Measurements from ENCODE around the gene LGI4.

LGI4 gene

GRCh38 chr19:35122687-35123551, 11.9 kb downstream of the LGI4 start:
- DNase-seq: no peak

- DNase-seq: no peak
Observed at GRCh38 chr19:35120898-35121297, 14.0 kb downstream of the LGI4 start.

GRCh38 chr19:35120492-35120891, 14.4 kb downstream of the LGI4 start:
- no peak for DNase-seq

DNA sequence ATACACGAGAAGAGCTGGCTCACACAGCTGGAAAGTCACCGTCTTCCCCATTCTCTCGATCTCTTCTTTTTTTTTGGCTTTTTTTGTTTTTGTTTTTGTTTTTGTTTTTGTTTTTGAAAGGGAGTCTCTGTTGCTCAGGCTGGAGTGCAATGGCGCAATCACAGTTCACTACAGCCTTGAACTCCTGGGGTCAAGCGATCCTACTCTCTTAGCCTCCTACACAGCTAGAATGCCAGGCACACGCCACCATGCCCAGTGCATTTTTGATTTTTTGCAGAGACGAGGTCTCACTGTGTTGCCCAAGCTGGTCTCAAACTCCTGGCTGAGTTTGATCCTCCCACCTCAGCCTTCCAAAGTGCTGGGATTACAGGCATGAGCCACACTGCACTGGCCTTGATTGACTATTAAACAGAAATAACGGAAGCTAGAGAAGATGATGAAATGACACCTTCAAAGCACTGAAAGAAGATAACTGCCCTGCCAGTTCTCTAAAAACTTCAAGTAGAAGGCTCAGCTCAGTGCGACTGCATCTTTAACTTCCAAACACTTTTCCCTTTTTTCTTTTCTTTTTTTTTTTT, 15.2 kb downstream of the LGI4 start:
- DNase-seq: no peak

- no peak for DNase-seq
Observed at GRCh38 chr19:35119091-35119490, 15.8 kb downstream of the LGI4 start.

GRCh38 chr19:35118268-35119020, 16.4 kb downstream of the LGI4 start:
- DNase-seq: no peak

- DNase-seq: no peak
Observed at GRCh38 chr19:35117799-35118198, 17.1 kb downstream of the LGI4 start.

DNA sequence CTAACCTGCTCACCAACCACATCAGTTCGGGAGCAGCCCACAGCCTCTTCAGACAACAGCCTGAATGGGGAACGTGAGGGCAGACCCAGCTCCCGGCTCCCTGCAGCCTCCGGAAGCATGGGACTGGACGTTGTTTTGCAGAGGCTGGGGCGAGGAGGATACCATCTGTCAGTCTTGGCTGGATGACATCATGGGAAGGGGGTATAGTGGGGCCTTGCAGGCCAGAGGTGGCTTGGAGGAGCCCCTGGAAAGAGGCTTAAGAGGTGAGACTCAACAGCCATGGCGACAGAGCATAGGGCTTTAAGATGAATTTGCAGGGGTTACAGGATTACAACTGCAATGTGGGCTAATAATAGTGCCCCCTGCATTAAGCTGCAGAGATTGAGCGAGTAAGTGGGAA, 17.7 kb downstream of the LGI4 start:
- DNase-seq: no peak

DNA sequence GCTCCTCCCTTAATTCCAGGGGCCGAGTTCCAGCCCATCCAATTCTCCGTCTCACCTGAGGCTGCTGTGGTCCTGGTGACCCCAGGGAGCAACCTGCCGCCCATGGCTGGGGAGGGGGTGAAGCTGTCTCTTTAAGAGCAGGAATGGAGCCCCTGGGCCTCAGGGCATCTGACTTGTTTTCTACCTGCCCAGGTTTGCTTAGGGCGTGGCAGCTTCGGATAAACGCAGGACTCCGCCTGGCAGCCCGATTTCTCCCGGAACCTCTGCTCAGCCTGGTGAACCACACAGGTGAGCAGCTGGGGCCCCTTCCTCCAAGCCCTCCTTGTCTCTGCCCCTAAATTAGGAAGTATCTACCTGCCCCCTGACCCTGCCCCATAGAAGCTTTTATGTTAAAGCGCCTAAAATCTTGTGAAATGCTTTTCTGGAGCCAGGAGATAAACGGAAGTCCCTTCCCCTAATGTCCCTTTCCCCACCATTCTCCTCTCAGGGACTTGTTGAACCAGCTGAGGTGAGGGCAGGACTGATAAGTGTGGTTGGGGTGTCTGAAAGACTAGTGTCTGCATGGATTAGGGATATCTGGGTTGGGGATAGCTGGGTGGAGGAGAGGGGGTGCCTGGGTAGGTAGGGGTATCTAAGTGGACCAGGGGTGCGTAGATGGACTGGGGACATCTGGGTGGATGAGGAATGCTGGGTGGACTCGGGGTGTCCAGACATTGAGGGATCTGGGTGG, 18.6 kb downstream of the LGI4 start:
- DNase-seq: no peak

DNA sequence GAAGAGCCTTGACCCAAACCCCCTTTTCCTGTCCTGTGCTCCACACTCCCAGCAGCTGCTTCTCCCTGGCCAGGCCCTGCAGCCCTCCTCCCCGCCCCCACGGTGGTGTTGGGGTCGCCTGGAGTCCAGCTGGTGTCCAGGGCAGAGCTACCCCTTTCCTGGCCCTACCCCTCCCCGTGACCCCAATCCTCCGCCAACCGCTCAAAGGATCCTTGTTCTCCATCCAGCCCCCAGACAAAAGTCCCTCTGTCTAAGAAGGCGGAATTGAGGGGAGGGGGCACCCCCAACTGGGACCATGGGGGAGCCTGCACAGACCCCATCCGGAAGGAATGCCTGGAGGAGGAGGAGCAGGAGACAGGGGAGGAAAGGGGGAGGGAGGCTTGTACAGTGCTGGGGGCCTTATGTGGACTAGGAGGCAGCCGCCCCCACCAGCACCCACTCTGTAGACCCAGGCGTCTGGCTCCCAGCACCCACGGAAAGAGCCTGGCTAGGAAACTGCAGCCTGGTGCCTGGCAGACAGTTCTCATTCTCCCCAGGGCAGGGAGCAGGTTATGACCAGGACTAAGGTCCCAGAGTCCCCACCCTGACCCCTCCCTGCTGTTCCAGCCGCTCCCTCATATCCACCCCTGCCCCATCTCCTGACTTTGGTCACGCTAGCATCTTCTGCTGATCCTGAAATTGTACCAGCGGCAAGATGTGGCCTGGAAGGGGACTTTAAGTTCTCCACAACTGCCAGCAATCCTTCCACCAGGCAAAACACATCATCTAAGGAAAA, 19.5 kb downstream of the LGI4 start, which contains the start of gene FXYD3:
FXYD3 (plus strand) TSS at position 647 of the 775 bp plus-strand sequence. CDS start 3,554 bp downstream, outside the sequence.
- no peak for DNase-seq

DNA sequence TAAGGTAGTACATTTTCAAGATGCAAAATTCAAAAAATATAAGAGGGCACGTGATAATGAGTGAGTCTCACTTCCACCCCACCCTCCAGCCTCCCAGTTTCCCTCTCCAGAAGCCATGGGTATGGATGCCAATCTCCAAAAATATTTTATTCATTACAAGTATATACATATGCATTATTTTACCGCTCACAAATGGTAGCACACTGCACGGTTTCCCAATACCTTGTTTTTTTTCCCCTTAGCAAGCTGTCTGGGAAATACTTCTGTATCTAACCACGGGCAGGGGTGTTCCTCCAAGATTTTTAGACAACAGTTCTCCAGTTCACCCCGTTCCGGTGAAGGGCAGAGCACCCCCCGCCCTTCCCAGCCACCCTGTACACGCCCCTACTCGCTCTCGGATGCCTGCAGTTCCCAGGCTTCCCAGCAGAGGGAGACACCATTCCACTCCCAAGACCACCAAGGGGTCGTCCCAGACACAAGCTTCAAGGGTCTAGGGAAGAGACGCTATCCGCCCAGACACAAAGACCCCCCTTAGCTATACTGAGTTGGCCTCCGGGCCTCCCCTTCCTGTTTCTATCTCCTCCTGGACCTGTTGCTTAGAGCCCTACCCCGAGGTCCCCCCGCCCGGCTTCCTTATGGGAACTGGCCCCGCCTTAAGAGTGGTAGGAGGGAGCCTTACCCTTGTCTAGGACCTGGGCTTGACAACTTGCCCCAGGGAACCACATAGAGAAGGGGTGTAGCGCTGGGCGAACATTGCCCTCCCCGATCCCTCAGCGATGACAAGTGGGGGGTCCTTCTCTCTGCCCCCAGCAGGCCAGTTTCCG, 20.3 kb downstream of the LGI4 start:
- peak; percentile 73 for DNase-seq

DNA sequence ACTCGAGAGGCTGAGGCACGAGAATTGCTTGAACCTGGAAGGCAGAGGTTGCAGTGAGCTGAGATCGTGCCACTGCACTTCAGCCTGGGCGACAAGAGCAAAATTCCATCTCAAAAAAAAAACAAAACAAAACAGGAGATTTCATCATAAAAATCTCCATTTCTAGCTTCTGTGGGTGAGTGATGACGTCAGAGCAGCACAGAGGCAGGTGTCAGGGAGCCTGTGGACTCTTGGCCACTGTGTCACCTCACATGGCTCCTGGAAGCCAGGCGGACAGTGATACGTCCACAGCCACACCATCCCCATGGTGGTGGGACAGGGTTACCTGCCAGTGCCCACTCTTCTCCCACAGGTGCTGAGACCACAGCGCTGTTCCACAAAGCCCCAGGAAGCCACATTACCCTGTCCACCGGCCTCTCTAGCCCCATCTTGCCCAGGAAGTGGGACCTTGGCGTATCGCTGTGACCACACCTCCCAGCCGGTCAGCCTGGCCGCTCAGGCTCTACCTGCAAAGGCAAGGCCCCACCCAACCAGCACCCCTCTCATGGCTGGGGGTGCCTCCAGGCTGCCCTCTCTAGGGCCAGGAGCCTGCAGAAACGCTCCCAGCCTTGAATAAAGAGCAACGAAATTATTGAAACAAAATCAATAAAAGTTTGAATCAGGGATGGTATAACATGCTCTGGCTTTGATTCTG, 21.7 kb downstream of the LGI4 start:
- no peak for DNase-seq

DNA sequence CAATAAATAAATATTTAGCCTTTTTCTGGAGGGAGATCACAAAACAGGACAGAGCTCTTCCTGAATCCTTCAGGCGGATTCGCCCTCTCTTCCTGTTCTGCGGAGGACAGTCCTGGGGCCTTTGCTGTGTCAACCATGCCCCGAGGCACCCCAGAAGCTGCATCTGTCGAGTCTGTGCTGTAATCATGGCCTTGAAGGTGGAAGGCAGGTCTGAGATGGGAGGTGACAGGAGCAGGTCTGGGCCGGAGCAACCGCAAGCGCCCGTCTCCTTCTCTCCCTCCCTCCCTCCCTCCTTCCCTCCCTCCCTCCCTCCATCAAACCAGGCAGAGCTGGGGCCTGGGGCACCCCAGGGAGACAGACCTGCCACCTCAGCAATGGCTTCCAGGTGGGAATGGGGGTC, 23.9 kb downstream of the LGI4 start:
- no peak for DNase-seq

DNA sequence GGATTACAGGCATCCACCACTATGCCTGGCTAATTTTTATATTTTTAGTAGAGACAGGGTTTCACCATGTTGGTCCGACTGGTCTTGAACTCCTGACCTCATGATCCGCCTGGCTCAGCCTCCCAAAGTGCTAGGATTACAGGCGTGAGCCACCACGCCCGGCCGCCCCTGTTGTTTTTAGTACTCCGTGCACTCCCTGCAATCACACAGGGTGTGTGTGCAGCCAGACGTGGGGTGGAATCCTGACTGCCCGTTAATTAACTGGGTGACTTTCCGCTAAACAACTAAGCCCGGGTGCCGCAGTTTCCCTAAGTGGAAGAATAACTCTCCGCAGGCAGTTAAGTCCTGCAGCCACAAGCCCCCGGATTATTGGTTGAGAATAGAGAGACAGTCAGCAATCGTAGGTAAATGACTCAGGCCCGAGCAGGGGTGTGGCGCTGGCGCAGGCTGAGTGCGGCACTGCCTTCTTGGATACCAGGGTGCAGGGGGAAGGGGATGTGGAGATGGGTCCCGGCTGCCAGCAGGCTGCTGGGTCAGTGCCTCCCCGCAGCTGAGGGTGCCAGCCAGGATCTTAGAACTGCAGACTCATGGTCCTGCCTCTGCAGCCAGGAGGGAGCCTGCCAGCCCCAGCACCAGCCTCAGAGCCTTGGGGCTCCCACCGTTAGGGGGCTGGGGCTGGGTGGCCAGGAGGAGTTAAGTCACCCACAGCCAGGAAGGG, 25.3 kb downstream of the LGI4 start:
- DNase-seq: no peak

DNA sequence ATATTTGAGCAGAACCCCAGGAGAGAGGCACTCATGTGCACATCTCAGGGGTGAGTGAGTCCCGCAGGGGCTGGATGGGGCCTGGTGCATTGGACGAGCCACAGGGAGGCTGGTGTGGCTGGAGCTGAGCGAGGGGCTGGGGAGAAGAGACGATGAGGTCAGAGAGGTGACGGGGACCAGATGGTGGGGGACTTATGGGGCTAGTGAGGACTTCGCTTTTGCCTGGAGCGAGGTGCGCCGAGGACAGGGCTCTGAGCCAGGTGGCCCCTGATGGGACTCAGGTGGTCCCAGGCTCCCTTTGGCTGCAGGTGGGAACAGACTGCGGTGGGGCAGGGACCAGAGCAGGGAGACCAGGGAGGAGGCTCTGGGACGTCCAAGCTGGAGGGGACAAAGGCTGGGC, 26.1 kb downstream of the LGI4 start:
- no peak for DNase-seq

DNA sequence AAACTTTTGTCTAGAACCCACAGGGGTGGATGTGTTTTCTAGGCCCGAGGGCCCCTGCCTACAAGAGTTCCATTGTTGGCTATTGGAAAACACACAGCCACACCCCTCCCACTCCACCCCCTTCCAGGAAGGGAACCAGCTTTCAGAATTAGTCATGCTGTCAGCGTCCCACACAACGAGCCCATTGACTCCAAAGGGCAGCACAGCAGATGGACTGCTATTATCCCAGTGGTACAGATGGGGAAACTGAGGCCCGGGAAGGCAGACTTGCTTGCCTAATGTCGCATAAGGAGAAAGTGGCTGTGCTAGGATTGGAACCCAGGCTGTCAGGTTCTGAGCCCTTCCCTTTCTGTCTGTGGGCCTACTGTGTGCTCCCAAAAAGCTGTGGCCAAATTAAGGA, 27.3 kb downstream of the LGI4 start:
- no peak for DNase-seq

GRCh38 chr19:35106898-35107541, 27.8 kb downstream of the LGI4 start:
- no peak for DNase-seq

DNA sequence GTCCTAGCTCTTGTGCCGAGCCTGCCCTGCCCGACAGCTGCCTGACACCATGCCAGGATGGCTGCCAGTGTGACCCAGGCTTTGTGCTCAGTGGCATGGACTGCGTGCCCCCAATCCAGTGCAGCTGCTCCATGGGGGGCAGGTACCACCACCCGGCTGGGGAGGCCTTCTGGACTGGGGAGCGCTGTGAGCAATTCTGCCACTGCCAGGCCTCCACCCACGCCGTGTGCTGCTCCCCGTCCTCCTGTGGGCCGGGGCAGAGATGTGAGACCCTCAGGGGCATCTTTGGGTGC, 28.6 kb downstream of the LGI4 start:
- no peak for DNase-seq

DNA sequence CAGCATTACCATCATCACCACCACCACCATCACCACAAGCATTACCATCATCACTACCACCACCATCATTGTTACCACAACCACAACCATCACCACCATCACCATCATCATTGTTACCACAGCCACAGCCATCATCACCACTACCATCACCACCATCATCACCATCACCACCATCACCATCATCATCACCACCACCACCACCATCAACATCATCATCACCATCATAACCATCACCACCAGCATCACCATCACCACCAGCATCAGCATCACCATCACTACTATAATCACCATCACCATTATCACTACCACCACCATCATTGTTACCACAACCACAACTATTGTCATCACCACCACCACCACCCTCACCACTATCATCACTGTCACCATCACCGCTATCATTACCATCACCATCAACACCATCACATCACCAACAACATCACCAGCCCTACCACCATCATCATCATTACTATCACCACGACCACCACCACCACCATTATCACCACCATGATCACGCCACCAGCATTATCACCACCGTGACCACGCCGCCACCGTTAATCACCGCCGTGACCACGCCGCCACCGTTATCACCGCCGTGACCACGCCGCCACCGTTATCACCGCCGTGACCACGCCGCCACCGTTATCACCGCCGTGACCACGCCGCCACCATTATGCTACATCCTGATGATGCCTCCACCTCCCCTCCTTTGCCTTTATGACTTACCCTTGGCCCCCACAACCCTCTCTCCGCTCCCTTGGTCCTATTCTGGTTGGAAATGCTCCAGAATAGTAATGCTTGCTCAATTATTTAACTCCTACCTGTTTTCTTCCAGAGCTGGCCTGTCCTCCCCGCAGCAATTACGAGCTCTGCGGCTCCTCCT, 29.2 kb downstream of the LGI4 start:
- DNase-seq: no peak

Data from CD4-positive, alpha-beta T cell treated with Interleukin-10 for 1 hour (primary cell).